Large intestine (tissue), 3 donors: ENCODE measurements around the gene C5orf22. TPM values are rescaled to one million over a fixed set of nuclear protein-coding genes. Genes with fewer than 3 reads are reported as not detected.
"Not testable (repeated sequence)": the region's sequence is repeated elsewhere in the genome, so short reads cannot be mapped to it uniquely, and the experiment has no call there.

Experiments
- DNase-seq, 2 donors: peaks; one replicate each; pipeline versions ENCODE4 v3.0.0 to v3.0.0-alpha.2; 2013
- H3K27ac ChIP-seq: one replicate; pipeline ENCODE4 v1.5.1; 2013; ENCODE audit warnings: low read length
- H3K27me3 ChIP-seq: 2 replicates; pipeline ENCODE4 v1.6.1; 2013; ENCODE audit warnings: low read length; ENCODE audit not compliant: control insufficient read depth, insufficient read depth
- H3K36me3 ChIP-seq: 2 replicates; pipeline ENCODE4 v1.6.1; 2013; ENCODE audit warnings: low read length; ENCODE audit not compliant: control insufficient read depth, insufficient read depth
- H3K4me1 ChIP-seq: one replicate; pipeline ENCODE4 v1.6.1; 2013; ENCODE audit warnings: low read length; ENCODE audit not compliant: control insufficient read depth, insufficient read depth
- H3K4me3 ChIP-seq: one replicate; pipeline ENCODE4 v1.5.1; 2013; ENCODE audit warnings: low read length
- H3K9me3 ChIP-seq: one replicate; pipeline ENCODE4 v1.6.1; 2013; ENCODE audit warnings: mild to moderate bottlenecking, low read depth, low read length, moderate library complexity; ENCODE audit not compliant: control insufficient read depth
- WGBS: methylation state at CpG from one replicate; pipeline ENCODE4 v1.1.5; 2013; ENCODE audit warnings: low lambda C conversion rate; ENCODE audit not compliant: insufficient coverage; 5-methylcytosine and 5-hydroxymethylcytosine counted together
- polyA plus RNA-seq: library from polyadenylated mRNA; unstranded; fragments of 120-200 nt; gene quantifications from one replicate; pipeline ENCODE4 v1.2.1, GENCODE V29; 2013

C5orf22 gene
- polyA plus RNA-seq, 1 donor, result 20.2 TPM

GRCh38 chr5:31549114-31549513, 17.0 kb downstream of the C5orf22 start:
- H3K4me3 ChIP-seq, DNase-seq, H3K27me3 ChIP-seq, H3K27ac ChIP-seq, H3K9me3 ChIP-seq, H3K4me1 ChIP-seq: not testable (repeated sequence)
- WGBS, result 100% methylated on average over 1 of the region's 2 CpGs
- H3K36me3 ChIP-seq, result peaks cover 60% of the 10 kb centered on the region

DNA sequence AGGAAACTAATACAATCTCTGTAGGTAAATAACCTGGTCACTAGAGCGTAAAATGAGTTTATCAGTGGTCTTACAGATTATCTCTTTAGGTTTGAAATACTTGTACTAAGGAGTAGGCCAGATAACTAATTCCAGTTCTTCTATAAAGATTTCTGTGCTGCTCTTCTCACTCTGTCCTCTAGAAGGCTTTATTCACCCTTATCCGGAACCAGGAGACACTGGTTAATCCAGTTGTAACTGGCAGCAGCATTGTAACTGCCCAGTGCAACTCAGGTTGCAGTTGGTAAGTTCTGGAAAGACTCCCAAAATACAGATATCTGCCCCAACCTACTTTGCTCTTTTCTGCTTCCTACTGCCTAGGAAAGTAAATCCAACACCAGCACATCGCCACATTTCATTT, 19.8 kb downstream of the C5orf22 start:
- H3K9me3 ChIP-seq, result no peaks in the 10 kb centered on the region
- H3K36me3 ChIP-seq, result peaks cover 55% of the 10 kb centered on the region
- H3K27me3 ChIP-seq, result no peaks in the 10 kb centered on the region
- H3K4me3 ChIP-seq, result no peak overlapping the region
- WGBS, result no CpG with 5 or more reads among the region's 3 CpGs
- H3K27ac ChIP-seq, result no peak overlapping the region
- no peaks in the 10 kb centered on the region for H3K4me1 ChIP-seq
- DNase-seq, result no peak

DNA sequence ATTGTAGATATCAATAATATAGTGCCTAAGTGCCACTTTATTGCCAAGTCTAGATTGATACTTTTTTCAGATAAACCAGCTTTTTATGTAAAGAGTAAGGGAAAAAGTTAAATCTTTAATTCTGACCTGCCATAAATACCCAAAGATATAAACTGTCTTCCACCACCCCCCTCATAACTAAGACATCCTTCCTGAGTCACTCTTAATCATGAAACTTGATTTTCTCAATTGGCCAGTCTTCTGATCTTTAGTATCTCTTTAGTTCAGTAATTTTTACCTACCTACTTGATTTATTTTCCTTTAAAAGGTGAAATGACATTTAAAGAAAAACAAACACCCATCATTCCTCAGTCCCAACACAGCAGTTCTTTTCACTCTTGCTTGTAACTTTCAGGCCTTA, 21.8 kb downstream of the C5orf22 start:
- Histone ChIP-seq H3K4me1 (no peaks in the 10 kb centered on the region), H3K36me3 (peaks cover 40% of the 10 kb centered on the region), H3K27ac (no peak overlapping the region), H3K27me3 (no peaks in the 10 kb centered on the region), H3K4me3 (no peak overlapping the region), H3K9me3 (no peaks in the 10 kb centered on the region)
- DNase-seq, result no peak

GRCh38 chr5:31554552-31554951, 22.5 kb downstream of the C5orf22 start:
- no peaks in the 10 kb centered on the region for H3K27me3 ChIP-seq
- no peaks in the 10 kb centered on the region for H3K9me3 ChIP-seq
- H3K36me3 ChIP-seq, result peaks cover 38% of the 10 kb centered on the region
- no peak for DNase-seq
- H3K27ac ChIP-seq, result no peak overlapping the region
- WGBS, result 100% methylated on average over 1 of the region's 1 CpG
- H3K4me3 ChIP-seq, result no peak overlapping the region
- no peaks in the 10 kb centered on the region for H3K4me1 ChIP-seq

DNA sequence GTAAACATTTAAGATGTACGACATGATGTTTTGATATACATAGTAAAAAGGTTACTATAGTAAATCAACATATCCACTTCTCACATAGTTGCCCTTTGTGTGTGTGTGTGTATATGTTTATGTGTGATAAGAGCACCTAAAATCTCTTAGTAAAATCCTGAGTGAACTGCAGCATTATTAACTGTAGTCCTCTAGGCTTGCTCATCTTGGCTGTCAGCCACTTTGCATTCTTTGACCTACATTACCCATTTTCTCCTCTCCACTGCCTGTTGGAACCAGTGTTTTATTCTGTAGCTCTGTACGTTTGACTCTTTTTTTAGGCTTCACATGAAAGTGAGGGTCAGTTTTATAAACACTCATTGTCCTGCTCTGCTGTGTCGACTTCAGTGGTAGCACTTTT, 24.4 kb downstream of the C5orf22 start:
- no peak for DNase-seq
- WGBS, result no CpG with 5 or more reads among the region's 3 CpGs
- H3K36me3 ChIP-seq, result peaks cover 32% of the 10 kb centered on the region

DNA sequence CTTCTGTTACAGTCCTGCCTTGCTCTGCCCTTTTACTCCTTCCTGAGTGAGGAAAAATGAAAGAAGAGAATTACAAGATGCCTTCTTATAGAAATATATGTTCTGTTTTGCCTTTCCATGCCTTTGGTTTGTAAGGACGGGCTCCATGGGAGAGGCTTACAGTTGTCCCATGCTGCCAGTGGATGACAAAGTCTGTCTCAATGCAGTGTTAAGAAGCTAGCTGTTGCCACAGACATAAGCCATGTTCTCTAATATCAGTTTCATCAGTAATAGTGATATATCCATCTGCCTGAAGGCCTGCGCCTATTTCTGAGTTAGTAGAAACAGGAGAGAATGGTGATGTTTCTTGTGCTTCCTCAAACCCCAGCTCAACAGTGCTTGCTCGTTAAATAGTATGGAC, 27.8 kb downstream of the C5orf22 start:
- Histone ChIP-seq H3K36me3 (peaks cover 8% of the 10 kb centered on the region), H3K4me1 (no peaks in the 10 kb centered on the region), H3K27me3 (no peaks in the 10 kb centered on the region), H3K27ac (no peak overlapping the region), H3K4me3 (no peak overlapping the region), H3K9me3 (no peaks in the 10 kb centered on the region)
- WGBS, result no CpG with 5 or more reads among the region's 3 CpGs
- no peak for DNase-seq

More for the DNA sequence above, 24.4 kb downstream of the C5orf22 start:
- H3K4me1 ChIP-seq, result no peaks in the 10 kb centered on the region
- H3K4me3 ChIP-seq, result no peak overlapping the region
- no peaks in the 10 kb centered on the region for H3K27me3 ChIP-seq
- H3K9me3 ChIP-seq, result no peaks in the 10 kb centered on the region
- H3K27ac ChIP-seq, result no peak overlapping the region

GRCh38 chr5:31561946-31562345, 29.8 kb downstream of the C5orf22 start:
- Histone ChIP-seq H3K9me3 (no peaks in the 10 kb centered on the region), H3K4me3 (no peak overlapping the region), H3K36me3 (no peaks in the 10 kb centered on the region), H3K27me3 (no peaks in the 10 kb centered on the region), H3K4me1 (no peaks in the 10 kb centered on the region), H3K27ac (no peak overlapping the region)
- WGBS, result no CpG with 5 or more reads among the region's 1 CpG
- no peak for DNase-seq

DNA sequence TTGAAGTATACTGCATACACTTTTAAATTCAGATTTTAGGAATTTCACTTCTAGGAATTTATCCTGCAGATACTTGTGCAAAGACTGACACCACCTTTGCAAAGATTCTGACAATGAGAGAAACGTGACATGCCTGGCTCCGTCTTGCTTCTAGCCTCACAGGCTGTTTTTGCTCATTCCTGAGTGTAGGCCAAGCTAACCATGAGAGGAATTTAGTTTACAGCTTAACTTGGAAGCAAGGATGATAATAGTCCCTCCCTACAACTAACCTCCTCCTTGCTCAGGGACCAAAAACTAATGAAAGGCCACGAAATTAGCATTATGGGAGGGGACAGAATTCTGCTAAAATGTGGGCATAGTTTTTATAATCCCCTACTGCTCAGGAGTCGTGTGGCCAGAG, 31.1 kb downstream of the C5orf22 start:
- H3K4me1 ChIP-seq, result no peaks in the 10 kb centered on the region
- no peak overlapping the region for H3K4me3 ChIP-seq
- H3K27ac ChIP-seq, result no peak overlapping the region
- no peaks in the 10 kb centered on the region for H3K36me3 ChIP-seq
- H3K9me3 ChIP-seq, result no peaks in the 10 kb centered on the region
- DNase-seq, result no peak
- WGBS, result 67% methylated on average over 1 of the region's 4 CpGs
- no peaks in the 10 kb centered on the region for H3K27me3 ChIP-seq

DNA sequence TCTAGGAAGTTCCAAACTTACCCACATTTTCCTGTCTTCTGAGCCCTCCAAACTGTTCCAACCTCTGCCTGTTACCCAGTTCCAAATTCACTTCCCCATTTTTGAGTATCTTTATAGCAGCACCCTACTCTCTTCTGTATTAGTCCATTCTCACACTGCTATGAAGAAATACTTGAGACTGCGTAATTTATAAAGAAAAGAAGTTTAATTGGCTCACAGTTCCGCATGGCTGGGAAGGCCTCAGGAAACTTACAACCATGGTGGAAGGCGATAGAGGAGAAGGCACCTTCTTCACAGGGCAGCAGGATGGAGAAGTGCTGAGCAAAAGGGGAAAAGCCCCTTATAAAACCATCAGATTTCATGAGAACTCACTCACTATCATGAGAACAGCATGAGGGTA, 34.3 kb downstream of the C5orf22 start:
- not testable (repeated sequence) for H3K9me3 ChIP-seq, H3K27ac ChIP-seq, DNase-seq, H3K4me3 ChIP-seq, H3K27me3 ChIP-seq, H3K4me1 ChIP-seq, H3K36me3 ChIP-seq
- no CpG with 5 or more reads among the region's 3 CpGs for WGBS

DNA sequence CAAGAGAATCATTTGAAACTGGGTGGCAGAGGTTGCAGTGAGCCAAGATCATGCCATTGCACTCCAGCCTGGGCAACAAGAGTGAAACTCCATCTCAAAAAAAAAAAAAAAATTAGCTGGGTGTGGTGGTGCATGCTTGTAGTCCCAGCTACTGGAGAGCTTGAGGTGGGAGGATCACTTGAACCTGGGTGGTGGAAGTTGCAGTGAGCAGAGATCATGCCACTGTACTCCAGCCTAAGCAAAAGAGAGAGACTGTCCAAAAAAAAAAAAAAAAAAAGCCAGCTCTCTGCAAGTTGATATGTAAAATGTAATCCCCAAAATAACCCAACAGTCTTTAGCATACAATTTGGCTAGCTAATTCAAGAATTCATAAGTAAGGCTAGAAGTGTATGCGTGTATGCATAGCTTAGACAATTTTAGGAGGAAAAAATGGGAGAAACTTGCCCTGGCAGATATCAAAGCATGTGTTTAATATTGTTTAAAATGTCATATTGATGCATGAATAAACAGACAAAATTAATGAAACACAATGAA, 36.3 kb downstream of the C5orf22 start:
- DNase-seq, result no peak
- no peaks in the 10 kb centered on the region for H3K9me3 ChIP-seq
- H3K4me3 ChIP-seq, result no peak overlapping the region
- H3K27ac ChIP-seq, result no peak overlapping the region
- H3K27me3 ChIP-seq, result no peaks in the 10 kb centered on the region
- no CpG with 5 or more reads among the region's 1 CpG for WGBS
- H3K36me3 ChIP-seq, result no peaks in the 10 kb centered on the region
- H3K4me1 ChIP-seq, result no peaks in the 10 kb centered on the region

DNA sequence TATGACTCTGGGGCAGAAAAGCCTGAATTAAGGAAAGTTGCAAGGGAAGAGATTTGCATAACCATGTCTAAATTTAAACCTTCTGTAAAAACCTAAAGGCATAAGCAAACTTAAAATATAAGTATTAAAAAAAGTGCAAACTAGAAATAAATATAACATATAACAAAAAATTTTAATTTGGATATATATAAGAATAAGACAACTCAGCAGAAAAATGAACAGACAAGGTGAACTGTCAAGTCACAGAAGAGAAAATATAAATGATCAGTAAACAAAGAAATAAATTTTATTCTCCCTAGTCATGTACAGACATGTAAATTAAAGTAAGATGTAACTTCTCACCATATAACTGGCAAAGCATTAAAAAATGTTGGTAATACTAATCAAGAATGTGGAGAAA, 37.0 kb downstream of the C5orf22 start:
- Histone ChIP-seq H3K9me3 (no peaks in the 10 kb centered on the region), H3K4me1 (no peaks in the 10 kb centered on the region), H3K27me3 (no peaks in the 10 kb centered on the region), H3K27ac (no peak overlapping the region), H3K4me3 (no peak overlapping the region), H3K36me3 (no peaks in the 10 kb centered on the region)
- no peak for DNase-seq
